H1 (cell line): ENCODE results near the gene PFKFB3. TPM values are rescaled to one million over a fixed set of nuclear protein-coding genes. Genes with fewer than 3 reads are reported as not detected.

Experiments used
- CTCF ChIA-PET: fragments of 300-600 bp; sonication (Branson Sonifier 250); formaldehyde crosslinking; loops from one replicate; lab custom pipeline; 2021; ENCODE audit not compliant: partially characterized antibody; lab: Charles Lee
- POLR2A ChIA-PET: fragments of 300-600 bp; sonication (Branson Sonifier 250); formaldehyde crosslinking; loops from one replicate; lab custom pipeline; 2021; ENCODE audit warnings: inconsistent platforms; ENCODE audit not compliant: partially characterized antibody; lab: Charles Lee
- DNase-seq, 2 experiments: peaks; one replicate each; pipeline versions ENCODE4 v3.0.0 to v3.0.0-alpha.2; 2010 to 2022; ENCODE audit warnings: low spot score in 2 of 2, low read depth in 1 of 2, mixed read lengths in 1 of 2
- FAIRE-seq: peaks from 2 replicates; lab custom pipeline; 2011; peaks lifted over from hg19 to GRCh38; lab: Jason Lieb, UNC
- H2AFZ ChIP-seq: 2 replicates; pipeline ENCODE4 v1.8.1; 2012; ENCODE audit warnings: low read length, inconsistent platforms
- H2AK5ac ChIP-seq: 2 replicates; pipeline ENCODE4 v1.6.1; 2013; ENCODE audit warnings: low read depth, low read length
- H2BK120ac ChIP-seq: replicated peaks from 2 replicates; pipeline ENCODE3; 2013; ENCODE audit warnings: low read depth, low read length, inconsistent platforms
- H2BK12ac ChIP-seq: 2 replicates; pipeline ENCODE4 v1.6.1; 2013; ENCODE audit warnings: low read depth, low read length
- H2BK15ac ChIP-seq: 2 replicates; pipeline ENCODE4 v1.6.1; 2013; ENCODE audit warnings: low read length
- H2BK20ac ChIP-seq: 2 replicates; pipeline ENCODE4 v1.6.1; 2013; ENCODE audit warnings: low read length
- H2BK5ac ChIP-seq: 2 replicates; pipeline ENCODE4 v1.6.1; 2013; ENCODE audit warnings: low read depth, low read length
- H3K14ac ChIP-seq: 2 replicates; pipeline ENCODE4 v1.6.1; 2013; ENCODE audit warnings: inconsistent platforms; ENCODE audit not compliant: insufficient read length
- H3K18ac ChIP-seq: 2 replicates; pipeline ENCODE4 v1.6.1; 2013; ENCODE audit warnings: low read length; ENCODE audit errors: extremely low read depth
- H3K23ac ChIP-seq: 2 replicates; pipeline ENCODE4 v1.6.1; 2013; ENCODE audit warnings: inconsistent platforms; ENCODE audit not compliant: insufficient read length
- H3K23me2 ChIP-seq: 2 replicates; pipeline ENCODE4 v1.6.1; 2013; ENCODE audit warnings: low read depth, low read length
- H3K27ac ChIP-seq: 2 replicates; pipeline ENCODE4 v1.6.1; 2011; ENCODE audit warnings: low read depth, low read length, inconsistent platforms
- H3K27me3 ChIP-seq, 4 experiments: replicated peaks in 1 of 4; 1 replicate in 1 of 4; 2 replicates in 3 of 4; pipeline versions ENCODE4 v1.6.1 to v1.8.1; 2011 to 2013; ENCODE audit warnings: low read length in 3 of 4, mild to moderate bottlenecking in 3 of 4, inconsistent platforms in 2 of 4, mixed read lengths in 2 of 4, moderate library complexity in 1 of 4; ENCODE audit not compliant: control insufficient read depth in 3 of 4, insufficient read depth in 3 of 4; ENCODE audit errors: extremely low read depth in 1 of 4
- H3K36me3 ChIP-seq, 4 experiments: 2 replicates each; pipeline versions ENCODE4 v1.6.1 to v1.8.1; 2011 to 2013; ENCODE audit warnings: mild to moderate bottlenecking in 4 of 4, low read length in 3 of 4, moderate library complexity in 2 of 4, control low read depth in 1 of 4, inconsistent platforms in 1 of 4; ENCODE audit not compliant: insufficient read depth in 4 of 4, control insufficient read depth in 2 of 4
- H3K4ac ChIP-seq: replicated peaks from 2 replicates; pipeline ENCODE3; 2013; ENCODE audit warnings: low read length, low read depth, mixed read lengths, inconsistent platforms; ENCODE audit not compliant: insufficient read length
- H3K4me1 ChIP-seq, 4 experiments: replicated peaks in 1 of 4; 1 replicate in 1 of 4; 2 replicates in 3 of 4; pipeline versions ENCODE4 v1.6.1 to v1.8.1; 2011 to 2013; ENCODE audit warnings: low read length in 3 of 4, inconsistent platforms in 2 of 4, mixed read lengths in 1 of 4; ENCODE audit not compliant: insufficient read depth in 4 of 4, control insufficient read depth in 3 of 4
- H3K4me2 ChIP-seq, 2 experiments: 2 replicates each; pipeline versions ENCODE4 v1.6.1 to v1.8.1; 2011 to 2013; ENCODE audit warnings: low read depth in 2 of 2, low read length in 2 of 2, control low read depth in 1 of 2, inconsistent platforms in 1 of 2, mild to moderate bottlenecking in 1 of 2; ENCODE audit not compliant: insufficient read depth in 1 of 2
- H3K4me3 ChIP-seq, 4 experiments: fragments of 200-600, 300-600 bp in 1 of 4; sonication (generic), shearing (Covaris generic), sonication (Bioruptor Twin) in 1 of 4; 2 replicates each; pipeline versions ENCODE4 v1.5.1 to v1.8.1; 2011 to 2016; ENCODE audit warnings: low read length in 4 of 4, low read depth in 3 of 4, control low read depth in 2 of 4, inconsistent platforms in 2 of 4, mild to moderate bottlenecking in 2 of 4, mixed read lengths in 1 of 4, moderate library complexity in 1 of 4; ENCODE audit not compliant: insufficient read depth in 2 of 4; ENCODE audit errors: extremely low read depth in 1 of 4
- H3K56ac ChIP-seq: replicated peaks from 2 replicates; pipeline ENCODE3; 2013; ENCODE audit warnings: low read depth, mild to moderate bottlenecking, mixed read lengths, low read length, inconsistent platforms; ENCODE audit not compliant: insufficient read length
- H3K79me1 ChIP-seq: 2 replicates; pipeline ENCODE4 v1.6.1; 2013; ENCODE audit warnings: low read depth, low read length, control low read depth
- H3K79me2 ChIP-seq, 2 experiments: 2 replicates each; pipeline versions ENCODE4 v1.6.1 to v1.8.1; 2012 to 2013; ENCODE audit warnings: low read length in 2 of 2, mild to moderate bottlenecking in 2 of 2, inconsistent platforms in 1 of 2; ENCODE audit not compliant: insufficient read depth in 2 of 2, control insufficient read depth in 1 of 2
- H3K9ac ChIP-seq, 4 experiments: replicated peaks in 1 of 4; 1 replicate in 1 of 4; 2 replicates in 3 of 4; pipeline versions ENCODE4 v1.6.1 to v1.8.1; 2011 to 2013; ENCODE audit warnings: low read depth in 3 of 4, low read length in 3 of 4, control low read depth in 2 of 4, mild to moderate bottlenecking in 2 of 4, moderate library complexity in 2 of 4, inconsistent platforms in 1 of 4; ENCODE audit errors: extremely low read depth in 1 of 4
- H3K9me3 ChIP-seq, 2 experiments: 2 replicates each; pipeline versions ENCODE4 v1.6.1 to v1.8.1; 2012 to 2013; ENCODE audit warnings: mild to moderate bottlenecking in 2 of 2, moderate library complexity in 2 of 2, control low read depth in 1 of 2, inconsistent platforms in 1 of 2, low read depth in 1 of 2, low read length in 1 of 2, mixed read lengths in 1 of 2; ENCODE audit not compliant: insufficient read depth in 2 of 2
- H4K20me1 ChIP-seq, 2 experiments: replicated peaks in 1 of 2; 2 replicates each; pipeline versions ENCODE3 to v1.8.1; 2011 to 2013; ENCODE audit warnings: inconsistent platforms in 2 of 2, low read length in 2 of 2, mild to moderate bottlenecking in 1 of 2; ENCODE audit not compliant: insufficient read depth in 2 of 2, control insufficient read depth in 1 of 2
- H4K5ac ChIP-seq: 2 replicates; pipeline ENCODE4 v1.6.1; 2013; ENCODE audit warnings: low read length, low read depth, mixed read lengths, inconsistent platforms; ENCODE audit not compliant: insufficient read length
- H4K8ac ChIP-seq: 2 replicates; pipeline ENCODE4 v1.8.0; 2013; ENCODE audit warnings: mild to moderate bottlenecking, moderate library complexity, low read length, inconsistent platforms; ENCODE audit not compliant: insufficient read depth; ENCODE audit errors: extremely low read depth
- H4K91ac ChIP-seq: replicated peaks from 2 replicates; pipeline ENCODE3; 2013; ENCODE audit warnings: low read length, mixed read lengths, inconsistent platforms; ENCODE audit not compliant: insufficient read length
- BCL11A ChIP-seq, 2 experiments: IDR thresholded peaks; one replicate each; pipeline ENCODE4 v1.6.1; 2011; ENCODE audit warnings: low read depth in 2 of 2, low read length in 2 of 2, mild to moderate bottlenecking in 2 of 2
- CBX5 ChIP-seq: fragments of 300-800, 300-1000 bp; sonication (generic); IDR thresholded peaks from 2 replicates; pipeline ENCODE4 v1.7.1; 2016; ENCODE audit warnings: antibody characterized with exemption, low read length, low read depth
- CHD1 ChIP-seq: IDR thresholded peaks from 2 replicates; pipeline ENCODE4 v1.6.1; 2012; ENCODE audit warnings: low read depth, low read length, improper control_type of control experiment
- E2F6 ChIP-seq: IDR thresholded peaks from 2 replicates; pipeline ENCODE4 v1.6.1; 2012; ENCODE audit warnings: inconsistent platforms
- KDM1A ChIP-seq: fragments of 200-600, 300-600 bp; sonication (generic); IDR thresholded peaks from 2 replicates; pipeline ENCODE4 v1.7.1; 2016; ENCODE audit warnings: mild to moderate bottlenecking, low read length, borderline replicate concordance
- POLR2A ChIP-seq, 2 experiments: IDR thresholded peaks; 1 replicate in 1 of 2; 2 replicates in 1 of 2; pipeline ENCODE4 v1.6.1; 2011; ENCODE audit warnings: low read depth in 2 of 2, low read length in 2 of 2, mild to moderate bottlenecking in 2 of 2; ENCODE audit errors: control extremely low read depth in 1 of 2
- RFX5 ChIP-seq: IDR thresholded peaks from 2 replicates; pipeline ENCODE4 v1.6.1; 2011; ENCODE audit warnings: low read depth, low read length, improper control_type of control experiment, borderline replicate concordance
- SIN3A ChIP-seq, 2 experiments: IDR thresholded peaks in 1 of 2; conservative IDR thresholded peaks in 1 of 2; 2 replicates each; pipeline ENCODE4 v1.6.1; 2011 to 2012; ENCODE audit warnings: low read length in 2 of 2, improper control_type of control experiment in 1 of 2, low read depth in 1 of 2, mild to moderate bottlenecking in 1 of 2
- TEAD4 ChIP-seq: IDR thresholded peaks from 2 replicates; pipeline ENCODE4 v1.6.1; 2012; ENCODE audit warnings: low read depth, low read length, inconsistent platforms, mixed read lengths
- WGBS, 2 experiments: shearing (Covaris generic) in 1 of 2; methylation state at CpG; one replicate each; pipeline versions ENCODE4 v1.1.6 to v1.1.7; 2013 to 2015; ENCODE audit warnings: low lambda C conversion rate in 2 of 2, mixed read lengths in 2 of 2, inconsistent platforms in 1 of 2, low coverage in 1 of 2, missing lambda C conversion rate in 1 of 2; ENCODE audit not compliant: insufficient replicate concordance in 2 of 2, insufficient coverage in 1 of 2, insufficient read length in 1 of 2; ENCODE audit errors: extremely low coverage in 1 of 2, missing lambda C conversion rate in 1 of 2; 5-methylcytosine and 5-hydroxymethylcytosine counted together
- polyA plus RNA-seq, 7 experiments: library from polyadenylated mRNA; depleted of rRNA in 3 of 7; stranded (reverse) in 5 of 7; unstranded in 2 of 7; fragments of >200 nt in 5 of 7; fragments of 200-250 nt in 2 of 7; gene quantifications; 1 replicate in 5 of 7; 2 replicates in 1 of 7; 4 replicates in 1 of 7; pipeline versions ENCODE4 v1.2.1 to v1.2.3, GENCODE V29; 2011 to 2013; ENCODE audit warnings: missing spikeins in 2 of 7, mixed read lengths in 2 of 7
- total RNA-seq: library from RNA; stranded (reverse); fragmentation: NEBNext Ultra II Directional; extraction: Animal tissue kit (Norgen Biotek cat#: 25700); gene quantifications from 2 replicates; pipeline ENCODE4 v1.2.1, GENCODE V29; 2021

The PFKFB3 gene
- total and polyA plus RNA-seq, 2 of the 8 experiments (the other 6 are each of a cell fraction or from before 2014, with no cell fraction given), result 15.6 to 32.0 TPM

GRCh38 chr10:6179078-6179477, 23.7 kb upstream of the PFKFB3 start:
- peaks cover 0 to 6% (median 0%) of the 10 kb centered on the region in 4 experiments; a peak in 1 of 7 replicates for H3K4me1 ChIP-seq
- H3K23ac ChIP-seq, result no peak overlapping the region
- H3K4me3 ChIP-seq, result no peak overlapping the region
- H3K23me2 ChIP-seq, result no peaks in the 10 kb centered on the region
- no peak overlapping the region for H3K56ac ChIP-seq
- no peak overlapping the region for H2BK20ac ChIP-seq
- H4K91ac ChIP-seq, result no peak overlapping the region
- H3K36me3 ChIP-seq, result no peaks in the 10 kb centered on the region; a peak in 1 of 8 replicates
- peaks cover 5% of the 10 kb centered on the region for H3K79me1 ChIP-seq
- DNase-seq (no peak), FAIRE-seq (no peak)
- no peak overlapping the region for H2BK5ac ChIP-seq
- POLR2A ChIA-PET, result interaction anchor here (1.6 to 4.1 kb wide), 3 partner anchors 12 to 24 kb away, joined by 5 to 17 read pairs (median 10); partner anchors contain the start of gene PFKFB3
- no peak overlapping the region for H3K27ac ChIP-seq
- H2BK12ac ChIP-seq, result no peak overlapping the region
- WGBS, 2 experiments, result 93% methylated on average over 8 of the region's 8 CpGs; no CpG with 5 or more reads in 1 of the 2 experiments
- peaks cover 0 to under 1% of the 10 kb centered on the region in 2 experiments; a peak in 2 of 4 replicates for H3K79me2 ChIP-seq
- H2BK15ac ChIP-seq, result no peak overlapping the region
- no peak overlapping the region for H4K8ac ChIP-seq
- no peak overlapping the region for H2BK120ac ChIP-seq
- no peaks in the 10 kb centered on the region for H3K27me3 ChIP-seq
- H3K4me2 ChIP-seq, result no peak overlapping the region
- no peaks in the 10 kb centered on the region for H3K9me3 ChIP-seq
- H3K14ac ChIP-seq, result no peak overlapping the region
- H4K20me1 ChIP-seq, result peaks cover 0 to 14% of the 10 kb centered on the region in 2 experiments
- no peak overlapping the region for H3K18ac ChIP-seq
- no peak overlapping the region for H2AK5ac ChIP-seq
- H3K9ac ChIP-seq, result no peak overlapping the region
- no peak overlapping the region for H4K5ac ChIP-seq
- no peak overlapping the region for H2AFZ ChIP-seq
- CTCF ChIA-PET, result interaction anchor here (0.7 to 2.1 kb wide), 3 partner anchors 11 to 227 kb away, joined by 3 to 8 read pairs (median 3); partner anchors contain the start of gene PFKFB3
- no peak overlapping the region for H3K4ac ChIP-seq
- TF ChIP-seq POLR2A (IDR thresholded peaks at IDR 0.05; ENCODE audit: control extremely low read depth in 1 of 2, low read depth in 2 of 2, low read length in 2 of 2), result no peak
- no peak for TF ChIP-seq KDM1A
- TF ChIP-seq CHD1, result no peak
- no peak for TF ChIP-seq SIN3A (conservative IDR thresholded peaks at IDR 0.05 in 1 of 2, IDR thresholded peaks at IDR 0.05 in 1 of 2; ENCODE audit: low read depth in 1 of 2, low read length in 2 of 2)
- no peak for TF ChIP-seq TEAD4
- no peak for TF ChIP-seq BCL11A (IDR thresholded peaks at IDR 0.05; ENCODE audit: low read depth in 2 of 2, low read length in 2 of 2)
- no peak for TF ChIP-seq RFX5
- TF ChIP-seq CBX5, result no peak
- TF ChIP-seq E2F6, result no peak
